Activated CD4-positive, CD25-positive, alpha-beta regulatory T cell treated with anti-CD3 and anti-CD28 coated beads, Interleukin-2, amount 50 U/mL, for 24 hours (primary cell): ENCODE measurements around the gene PCDH9.
"Not testable (repeated sequence)": the region's sequence is repeated elsewhere in the genome, so short reads cannot be mapped to it uniquely, and the experiment has no call there.

Source experiments
- ATAC-seq, 2 donors: fragments of 150-1000 bp; cut with Tn5 transposase; one replicate each; pipeline ENCODE4 v1.10.0; 2021; ENCODE audit warnings: mild to moderate bottlenecking in 1 of 2, moderate library complexity in 1 of 2

The PCDH9 gene

GRCh38 chr13:66887088-66887487 lies 343.0 kb downstream of the PCDH9 start:
- ATAC-seq = no peak

DNA sequence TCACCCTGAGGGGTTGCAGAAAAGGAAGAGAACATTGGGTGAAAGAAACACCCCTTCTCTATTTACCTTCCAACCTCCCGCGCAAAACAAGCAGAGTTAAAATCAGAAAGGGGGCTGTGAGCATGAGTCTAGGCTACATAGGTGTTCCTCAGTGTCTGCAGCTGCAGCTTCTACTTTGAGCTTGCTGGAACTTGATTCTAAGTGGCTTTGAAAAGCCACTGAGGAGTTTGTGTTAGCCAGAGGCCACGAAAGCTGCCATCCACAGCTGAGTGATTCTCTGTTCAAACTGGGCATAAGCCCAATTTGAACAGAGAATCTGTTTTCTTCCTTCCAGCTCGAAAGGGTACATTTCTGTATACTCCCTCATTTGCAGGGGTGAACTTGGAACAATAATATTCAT lies 343.9 kb downstream of the PCDH9 start:
- no peak for ATAC-seq

- ATAC-seq = not testable (repeated sequence)
Observed at GRCh38 chr13:66881170-66881569, 349.0 kb downstream of the PCDH9 start.

GRCh38 chr13:66879988-66880387 lies 350.1 kb downstream of the PCDH9 start:
- ATAC-seq = no peak

DNA sequence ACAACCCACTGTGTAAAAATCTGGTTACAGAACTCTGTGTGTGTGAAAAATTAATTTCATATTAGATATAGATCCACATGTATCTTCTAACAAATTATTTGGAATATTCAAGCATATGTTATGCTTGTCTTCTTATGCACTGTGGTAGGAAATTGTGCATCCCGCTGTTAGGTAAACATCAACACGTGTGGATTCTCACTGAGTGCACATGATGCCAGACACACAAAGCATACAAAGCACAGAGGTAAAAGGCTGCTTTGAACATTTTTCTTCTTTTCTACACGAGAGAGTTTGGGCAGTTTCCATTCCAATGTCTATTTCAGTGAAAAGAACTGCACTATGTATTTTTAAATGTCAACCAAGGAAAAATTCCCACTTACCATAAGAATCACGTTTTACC lies 354.9 kb downstream of the PCDH9 start:
- ATAC-seq = no peak

DNA sequence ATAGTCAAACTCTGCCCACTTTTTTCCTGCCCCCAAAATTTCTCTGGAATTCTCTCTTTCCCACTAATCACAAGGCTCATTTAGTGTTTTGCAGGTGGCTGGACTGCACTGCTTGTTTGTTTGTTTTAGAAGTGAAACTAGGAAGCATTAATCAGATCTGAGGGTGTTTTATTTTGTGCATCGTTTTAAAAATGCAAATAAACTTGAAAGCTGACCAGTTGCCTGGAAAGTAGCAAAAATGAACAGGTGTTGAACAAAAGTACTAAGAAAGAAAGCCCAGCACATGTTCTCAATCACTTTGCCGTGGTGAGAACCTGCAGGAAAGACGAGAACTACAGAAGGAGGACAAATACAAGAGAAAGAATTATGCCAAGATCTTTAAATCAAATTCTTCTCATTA lies 365.5 kb downstream of the PCDH9 start:
- no peak for ATAC-seq

DNA sequence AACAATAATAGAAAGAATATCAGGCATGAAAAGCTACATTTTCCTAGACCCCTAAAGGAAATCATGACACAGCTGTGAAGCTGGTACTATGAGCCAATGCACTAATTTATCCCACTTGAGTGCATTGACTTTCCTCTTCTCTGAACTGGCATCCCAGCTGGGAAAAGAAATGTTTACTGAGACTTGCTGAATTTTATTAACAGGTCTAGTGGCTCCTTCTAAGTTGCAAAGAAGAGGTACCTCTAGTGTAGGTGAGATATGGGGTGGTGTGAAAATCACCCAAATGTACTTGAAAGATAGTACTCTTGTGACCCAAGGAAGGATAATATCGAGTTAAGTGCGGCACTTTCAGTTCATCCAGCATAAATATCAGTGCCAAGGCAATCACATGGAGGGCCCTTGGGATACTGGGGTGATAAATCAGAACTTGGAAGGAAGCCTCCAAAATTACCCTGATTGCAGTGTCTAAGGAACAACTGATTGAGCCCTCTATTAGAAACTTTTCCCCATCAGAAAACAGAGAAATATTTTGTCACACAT lies 369.2 kb downstream of the PCDH9 start:
- no peak for ATAC-seq

DNA sequence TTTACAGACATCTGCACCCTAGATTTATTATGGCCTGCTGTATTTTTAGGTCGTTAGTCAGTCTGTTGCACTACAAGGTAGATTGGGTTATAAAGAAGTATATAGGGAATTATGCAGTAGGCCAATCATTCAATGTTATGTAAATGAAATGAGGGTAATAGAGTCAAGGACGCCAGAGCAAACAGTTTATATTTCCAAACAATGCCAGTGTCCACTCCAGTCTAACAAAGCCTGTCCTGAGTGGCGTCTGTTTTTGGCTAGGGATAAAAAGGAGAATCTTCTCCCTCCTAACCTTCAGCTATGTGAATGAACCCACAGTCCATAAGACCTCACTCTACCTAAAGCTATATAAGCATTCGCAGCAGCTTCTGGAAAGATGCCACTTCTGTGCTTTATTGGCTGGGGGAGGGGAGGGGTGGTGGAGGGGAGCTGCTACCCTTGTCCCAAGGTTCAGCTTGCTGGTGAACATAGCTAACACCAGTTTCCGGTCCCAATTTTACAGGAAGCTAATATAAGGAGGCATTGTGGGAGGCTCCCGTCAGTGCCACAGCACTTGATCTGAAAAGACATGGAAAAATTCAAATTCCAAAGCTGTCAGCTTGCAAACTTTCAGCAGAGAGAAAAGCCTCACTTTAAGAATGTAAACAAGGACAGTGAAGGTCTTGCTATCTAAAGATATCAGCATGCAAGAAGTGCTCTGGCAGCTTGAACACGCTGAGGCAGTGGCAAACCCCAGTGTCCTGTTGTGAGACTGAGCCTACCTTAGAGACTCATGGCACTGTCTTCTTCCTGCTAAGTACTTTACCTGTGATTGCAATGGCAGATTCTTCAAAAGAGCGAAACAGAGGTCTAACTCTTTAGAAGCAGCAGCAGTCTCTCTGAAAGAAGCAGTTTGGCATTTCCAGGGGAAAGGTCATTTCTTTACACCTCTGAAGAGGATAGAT lies 369.9 kb downstream of the PCDH9 start:
- no peak for ATAC-seq

- no peak for ATAC-seq
Observed at GRCh38 chr13:66859078-66859477, 371.1 kb downstream of the PCDH9 start.

DNA sequence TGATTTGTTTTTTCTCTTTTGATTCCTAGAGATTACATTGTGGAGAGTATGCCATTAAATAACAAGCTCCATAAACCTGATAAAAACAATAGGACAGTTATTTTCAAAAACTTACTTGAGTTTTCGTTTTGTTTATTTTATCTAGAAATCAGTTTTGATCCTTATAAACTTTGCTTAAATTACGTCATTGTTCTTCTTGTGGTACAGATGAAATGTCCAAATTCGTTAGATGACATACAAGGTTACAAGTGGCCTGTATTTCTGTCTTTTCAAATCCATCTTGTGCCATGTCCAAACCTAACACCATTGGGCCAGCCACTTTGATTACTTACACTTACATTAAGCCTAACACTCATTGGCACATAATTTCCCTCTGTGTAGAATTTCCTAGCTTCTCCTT lies 372.0 kb downstream of the PCDH9 start:
- no peak for ATAC-seq

DNA sequence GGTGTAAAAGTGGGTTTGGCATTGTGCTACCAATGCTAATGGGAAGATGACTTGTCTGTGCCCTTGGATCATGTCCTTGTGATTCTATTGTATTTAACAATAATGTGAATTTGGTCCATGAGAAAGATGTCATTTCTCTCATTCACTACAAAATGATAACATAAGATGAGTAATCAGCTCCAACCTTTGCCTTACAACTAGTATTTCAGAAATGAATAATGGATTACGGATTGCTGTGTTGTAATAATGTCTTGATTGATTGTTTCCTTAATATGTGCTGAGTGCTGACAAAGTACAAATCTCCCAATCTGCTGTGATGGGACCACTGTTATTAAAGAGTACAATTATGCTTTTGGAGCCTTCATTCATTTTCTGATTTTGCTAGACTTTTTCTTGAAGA lies 375.0 kb downstream of the PCDH9 start:
- ATAC-seq = no peak

DNA sequence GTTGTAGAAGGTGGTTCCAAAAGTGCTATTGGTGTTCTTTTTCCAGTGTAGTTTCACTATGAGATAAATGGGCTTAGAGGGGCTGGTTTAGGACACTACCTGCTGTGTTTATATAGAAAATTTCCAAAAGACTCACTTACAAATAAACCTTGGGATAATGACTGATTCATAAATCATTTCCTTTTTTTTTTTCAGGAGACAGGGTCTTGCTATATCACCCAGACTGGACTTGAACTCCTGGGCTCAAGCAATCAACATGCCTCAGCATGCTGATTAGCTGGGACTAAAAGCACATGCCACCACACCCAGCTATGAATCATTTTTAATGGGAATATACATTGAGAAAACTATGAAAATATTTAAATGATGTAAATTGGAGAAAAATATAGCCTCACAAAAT lies 376.6 kb downstream of the PCDH9 start:
- no peak for ATAC-seq

DNA sequence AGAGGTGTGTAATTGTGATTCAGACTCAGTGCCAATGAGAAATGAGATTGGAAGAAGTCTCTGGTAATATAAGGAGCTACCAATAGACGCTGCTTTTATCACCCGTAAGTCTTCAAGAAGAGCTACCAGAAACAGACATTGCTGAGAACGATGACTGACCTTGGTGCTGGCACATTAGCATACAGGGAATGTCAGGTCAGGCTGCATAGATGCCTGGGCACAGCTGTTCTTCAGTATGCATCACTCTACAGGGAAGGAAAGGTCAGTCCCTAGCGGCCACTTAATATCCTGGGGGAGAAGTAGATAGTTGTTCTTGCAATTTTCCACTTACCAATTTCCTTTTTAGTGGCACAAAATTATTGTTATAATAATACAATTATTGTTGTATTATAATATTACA lies 380.4 kb downstream of the PCDH9 start:
- ATAC-seq = no peak

DNA sequence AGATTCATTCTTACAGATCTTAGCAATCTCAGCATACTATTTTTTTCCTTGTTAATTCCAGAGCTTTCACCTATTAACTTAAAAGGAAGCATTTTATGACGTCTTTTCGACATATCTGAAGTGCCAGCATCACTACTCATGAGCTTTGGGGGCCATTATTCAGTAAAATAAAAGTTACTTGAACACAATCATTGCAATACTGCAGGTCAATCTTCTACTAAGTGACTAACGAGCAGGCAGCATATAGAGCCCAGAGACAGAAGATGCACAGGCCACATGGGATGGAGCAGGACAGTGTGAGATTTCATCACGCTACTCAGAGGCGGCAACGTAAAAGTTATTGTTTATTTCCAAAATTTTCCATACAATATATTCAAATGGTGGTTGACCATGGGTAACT lies 382.6 kb downstream of the PCDH9 start:
- no peak for ATAC-seq

DNA sequence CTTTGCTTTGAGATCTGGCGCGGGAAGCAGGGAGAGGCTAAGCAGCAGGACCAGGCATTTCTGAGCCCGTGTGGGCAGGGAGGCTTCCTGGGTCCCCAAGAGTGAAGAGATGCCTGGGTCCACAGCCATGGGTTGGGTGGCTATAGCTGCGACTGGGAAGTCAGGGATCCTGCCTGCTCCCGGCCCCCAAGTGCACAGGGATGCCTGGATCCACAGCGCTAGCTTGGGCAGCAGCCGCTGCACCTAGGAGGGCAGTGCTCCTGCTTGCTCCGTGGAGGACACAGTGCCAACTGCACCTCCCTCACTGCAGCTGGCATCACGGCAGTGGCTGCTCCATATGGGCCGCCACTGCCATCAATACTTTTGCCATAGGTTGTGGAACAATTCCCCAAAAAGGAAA lies 384.7 kb downstream of the PCDH9 start:
- ATAC-seq = no peak

- ATAC-seq = no peak
Observed at GRCh38 chr13:66844933-66845332, 385.2 kb downstream of the PCDH9 start.

DNA sequence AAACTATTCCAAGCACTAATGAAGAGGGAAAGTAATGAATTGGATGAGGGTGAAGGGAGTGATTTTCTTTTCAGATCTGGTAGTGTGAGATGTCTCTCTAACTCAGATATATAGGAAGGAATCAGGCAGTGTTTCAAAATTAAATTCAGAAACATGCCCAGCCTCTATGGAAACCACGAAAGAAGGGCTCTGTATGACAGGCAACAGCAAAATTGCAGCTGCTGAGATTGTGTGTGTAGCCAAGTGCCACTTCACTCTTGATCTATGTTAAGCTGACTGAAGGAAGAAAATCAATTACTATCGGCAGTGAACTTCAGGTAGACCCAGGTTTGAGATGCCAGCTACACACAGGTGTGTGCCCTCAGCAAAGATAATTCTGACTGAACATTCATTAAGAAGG lies 387.4 kb downstream of the PCDH9 start:
- no peak for ATAC-seq

DNA sequence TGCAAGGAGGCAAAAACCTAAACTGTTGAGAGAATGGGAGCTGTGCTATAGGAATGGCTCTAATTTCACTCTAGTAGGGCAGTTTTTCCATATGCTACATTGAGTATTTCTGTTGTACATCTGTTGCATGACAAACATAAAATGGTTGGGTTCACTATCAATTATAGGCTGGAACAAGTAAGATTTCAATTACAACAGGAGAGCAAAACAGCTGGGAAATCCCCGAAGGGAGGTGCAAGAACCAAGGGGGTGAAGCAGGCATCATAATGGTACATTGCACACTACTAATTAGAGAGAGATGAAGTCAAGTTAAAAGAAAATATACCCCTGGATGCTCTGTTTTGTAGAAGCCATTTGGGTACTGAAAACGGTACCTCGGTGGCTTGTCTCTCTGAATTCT lies 389.5 kb downstream of the PCDH9 start:
- ATAC-seq = no peak

DNA sequence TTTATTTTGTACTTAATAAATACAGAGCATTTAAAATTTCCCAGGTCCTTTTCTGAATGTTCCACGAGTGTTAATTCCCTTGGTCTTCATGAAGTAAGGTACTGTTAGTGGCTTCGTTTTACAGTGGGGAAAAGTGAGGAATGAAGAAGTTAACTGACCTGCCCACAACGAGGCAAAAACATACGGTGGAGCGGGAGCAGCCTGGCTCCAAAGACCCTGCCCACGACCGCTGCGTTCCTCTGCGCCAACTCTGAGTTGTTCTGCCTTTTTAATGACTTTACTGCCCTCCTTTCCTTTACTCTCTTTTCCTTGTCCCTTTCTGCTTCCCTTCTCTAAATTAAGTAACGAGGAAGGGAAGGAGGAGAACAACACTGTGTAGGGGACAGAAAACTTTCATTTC lies 392.9 kb downstream of the PCDH9 start:
- no peak for ATAC-seq

DNA sequence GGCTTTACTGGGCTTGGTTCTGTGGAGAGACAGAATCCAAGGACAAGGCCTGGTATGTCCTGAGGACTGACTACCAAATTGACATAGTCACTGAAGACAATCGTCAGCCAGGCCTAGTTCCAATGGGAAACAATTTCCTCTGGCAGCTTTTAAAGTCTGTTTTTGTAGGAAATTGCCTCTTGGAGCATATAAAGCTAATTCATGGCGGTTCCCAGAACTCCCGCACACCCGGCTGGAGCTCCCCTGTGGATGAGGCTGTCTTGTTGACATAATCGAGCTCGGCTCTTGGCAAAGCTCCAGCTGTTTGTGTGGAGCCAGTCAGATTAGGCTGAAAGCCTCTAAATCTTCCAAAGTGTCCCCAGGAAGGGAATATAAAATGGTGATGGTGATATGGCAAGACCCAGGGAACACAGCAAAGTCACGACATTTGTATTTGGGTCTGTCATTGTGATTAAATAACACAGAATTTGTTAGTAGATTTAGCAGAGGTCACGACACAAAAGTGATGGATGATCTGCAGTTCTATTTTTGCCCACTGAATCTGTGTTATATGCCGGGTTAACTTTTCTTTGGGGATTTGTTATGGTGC lies 395.0 kb downstream of the PCDH9 start:
- no peak for ATAC-seq

- ATAC-seq = no peak
Observed at GRCh38 chr13:66830940-66831716, 399.0 kb downstream of the PCDH9 start.

DNA sequence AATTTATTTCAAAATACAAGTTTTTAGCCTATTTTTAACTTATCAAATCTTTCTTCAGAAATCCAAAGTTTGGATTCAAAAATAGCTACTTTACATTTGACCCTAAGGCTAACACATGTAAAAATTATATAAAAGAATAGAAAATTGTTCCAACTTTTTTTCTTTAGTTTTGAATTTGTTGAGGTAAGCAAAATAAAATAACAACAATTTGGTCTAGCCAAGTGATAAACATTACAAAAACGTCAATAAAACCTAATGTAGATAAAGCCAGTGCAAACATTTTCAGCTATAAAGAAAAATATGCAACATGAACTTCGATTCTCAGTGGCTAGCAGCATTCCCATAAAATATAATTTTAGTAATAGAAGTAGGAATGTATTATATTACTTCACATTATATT lies 400.3 kb downstream of the PCDH9 start:
- ATAC-seq = no peak

DNA sequence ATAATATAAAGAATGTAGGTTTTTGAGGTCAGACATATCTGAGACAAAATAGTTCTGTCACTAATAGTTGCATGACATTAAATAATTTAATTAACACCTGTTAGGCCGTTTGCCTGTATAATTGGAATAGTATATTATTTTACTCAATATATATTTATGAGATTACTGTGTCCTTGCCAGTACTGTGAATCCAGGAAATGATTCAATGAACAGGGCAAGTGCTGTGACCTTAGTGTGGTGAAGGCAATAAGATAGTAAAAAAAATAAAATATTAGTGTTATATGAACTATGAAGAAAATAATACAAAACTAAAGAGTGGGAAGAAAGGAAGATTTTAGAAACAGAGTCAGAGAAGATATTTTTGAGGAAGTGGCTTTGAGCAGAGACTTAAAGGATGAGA lies 403.7 kb downstream of the PCDH9 start:
- ATAC-seq = no peak
